Head of caudate nucleus (tissue), 42 donors: Measurements from ENCODE around the gene VASP.

Source experiments
- DNase-seq, 42 donors: peaks; one replicate each; pipeline versions ENCODE4 v3.0.0 to v3.0.0-alpha.2; 2020 to 2021; ENCODE audit warnings: mixed read lengths in 7 of 42
- intact Hi-C: fragments of 100-400 bp; cut with DNase I; formaldehyde crosslinking; loops from one replicate; pipeline ENCODE4 v1.15.0; 2022

VASP gene

GRCh38 chr19:45492627-45493470, 14.4 kb upstream of the VASP start:
- intact Hi-C loops: no loop called here
- peak in 7 of 42 donors; percentile 17 to 60 (median 42) for DNase-seq

- intact Hi-C loops: no loop called here
- DNase-seq: no peak
Measured at GRCh38 chr19:45494261-45494916, 12.9 kb upstream of the VASP start.

GRCh38 chr19:45495178-45495577, 12.1 kb upstream of the VASP start:
- intact Hi-C loops: no loop called here
- no peak for DNase-seq

- intact Hi-C loops: no loop called here
- DNase-seq: peak in 25 of 42 donors; percentile 14 to 65 (median 36)
Measured at GRCh38 chr19:45496349-45496953, 10.8 kb upstream of the VASP start.

- DNase-seq: no peak
- intact Hi-C loops: no loop called here
Measured at GRCh38 chr19:45497791-45498190, 9.5 kb upstream of the VASP start.

DNA sequence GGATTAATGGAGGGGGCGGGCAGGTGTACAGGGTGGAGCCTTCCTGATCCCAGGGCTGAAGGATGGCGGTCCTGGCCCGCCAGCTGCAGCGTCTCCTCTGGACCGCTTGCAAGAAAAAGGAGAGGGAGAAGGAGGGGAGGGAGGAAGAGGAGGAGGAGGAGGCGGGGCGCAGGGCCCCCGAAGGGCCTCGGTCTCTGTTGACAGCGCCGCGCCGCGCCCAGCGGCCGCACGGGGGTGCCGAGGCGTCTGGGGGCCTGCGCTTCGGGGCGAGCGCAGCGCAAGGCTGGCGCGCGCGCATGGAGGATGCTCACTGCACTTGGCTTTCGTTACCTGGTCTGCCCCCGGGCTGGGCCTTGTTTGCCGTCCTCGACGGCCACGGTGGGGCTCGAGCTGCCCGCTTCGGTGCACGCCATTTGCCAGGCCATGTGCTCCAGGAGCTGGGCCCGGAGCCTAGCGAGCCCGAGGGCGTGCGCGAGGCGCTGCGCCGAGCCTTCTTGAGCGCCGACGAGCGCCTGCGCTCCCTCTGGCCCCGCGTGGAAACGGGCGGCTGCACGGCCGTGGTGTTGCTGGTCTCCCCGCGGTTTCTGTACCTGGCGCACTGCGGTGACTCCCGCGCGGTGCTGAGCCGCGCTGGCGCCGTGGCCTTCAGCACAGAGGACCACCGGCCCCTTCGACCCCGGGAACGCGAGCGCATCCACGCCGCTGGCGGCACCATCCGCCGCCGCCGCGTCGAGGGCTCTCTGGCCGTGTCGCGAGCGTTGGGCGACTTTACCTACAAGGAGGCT, 8.7 kb upstream of the VASP start, which contains the start of gene PPM1N:
PPM1N (plus strand) TSS at position 33 of the 785 bp plus-strand sequence; CDS start at position 63, 30 bp downstream.
- intact Hi-C loops: no loop called here
- peak in 25 of 42 donors; percentile 23 to 65 (median 42) for DNase-seq

DNA sequence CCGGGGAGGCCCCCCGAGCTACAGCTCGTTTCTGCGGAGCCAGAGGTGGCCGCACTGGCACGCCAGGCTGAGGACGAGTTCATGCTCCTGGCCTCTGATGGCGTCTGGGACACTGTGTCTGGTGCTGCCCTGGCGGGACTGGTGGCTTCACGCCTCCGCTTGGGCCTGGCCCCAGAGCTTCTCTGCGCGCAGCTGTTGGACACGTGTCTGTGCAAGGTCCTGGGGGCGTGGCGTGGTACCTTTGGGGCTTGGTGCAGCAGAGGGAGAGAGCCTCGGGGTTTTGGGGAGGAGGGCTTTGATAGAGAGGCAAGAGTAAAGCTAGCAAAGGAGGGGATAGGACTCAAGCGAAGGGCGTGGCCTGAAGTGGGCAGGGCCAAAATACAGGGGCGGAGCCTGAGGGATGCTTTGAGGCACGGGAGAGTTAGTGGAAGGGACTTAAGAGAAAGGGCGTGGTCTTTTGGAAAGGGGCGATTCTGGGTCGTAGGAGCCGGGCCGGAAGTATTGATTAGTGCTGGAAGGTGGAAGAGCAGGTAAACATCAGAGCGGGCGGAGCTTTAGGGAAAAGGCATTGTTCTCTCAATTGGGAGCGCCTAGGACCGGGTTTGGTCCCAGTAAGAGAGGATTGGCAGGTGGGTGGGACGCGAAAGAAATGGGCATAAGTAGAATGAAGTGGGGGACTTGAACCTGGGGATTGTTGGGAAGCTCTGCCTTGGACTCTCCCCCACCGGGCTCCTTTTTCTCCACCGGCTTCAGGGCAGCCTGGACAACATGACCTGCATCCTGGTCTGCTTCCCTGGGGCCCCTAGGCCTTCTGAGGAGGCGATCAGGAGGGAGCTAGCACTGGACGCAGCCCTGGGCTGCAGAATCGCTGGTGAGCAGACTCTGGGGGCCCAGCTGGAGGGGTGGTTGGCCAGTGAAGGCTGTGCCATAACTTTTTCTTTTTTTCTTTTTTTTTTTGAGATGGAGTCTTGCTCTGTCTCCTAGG, 7.8 kb upstream of the VASP start:
- intact Hi-C loops: no loop called here
- DNase-seq: peak in 9 of 42 donors; percentile 21 to 51 (median 33)

DNA sequence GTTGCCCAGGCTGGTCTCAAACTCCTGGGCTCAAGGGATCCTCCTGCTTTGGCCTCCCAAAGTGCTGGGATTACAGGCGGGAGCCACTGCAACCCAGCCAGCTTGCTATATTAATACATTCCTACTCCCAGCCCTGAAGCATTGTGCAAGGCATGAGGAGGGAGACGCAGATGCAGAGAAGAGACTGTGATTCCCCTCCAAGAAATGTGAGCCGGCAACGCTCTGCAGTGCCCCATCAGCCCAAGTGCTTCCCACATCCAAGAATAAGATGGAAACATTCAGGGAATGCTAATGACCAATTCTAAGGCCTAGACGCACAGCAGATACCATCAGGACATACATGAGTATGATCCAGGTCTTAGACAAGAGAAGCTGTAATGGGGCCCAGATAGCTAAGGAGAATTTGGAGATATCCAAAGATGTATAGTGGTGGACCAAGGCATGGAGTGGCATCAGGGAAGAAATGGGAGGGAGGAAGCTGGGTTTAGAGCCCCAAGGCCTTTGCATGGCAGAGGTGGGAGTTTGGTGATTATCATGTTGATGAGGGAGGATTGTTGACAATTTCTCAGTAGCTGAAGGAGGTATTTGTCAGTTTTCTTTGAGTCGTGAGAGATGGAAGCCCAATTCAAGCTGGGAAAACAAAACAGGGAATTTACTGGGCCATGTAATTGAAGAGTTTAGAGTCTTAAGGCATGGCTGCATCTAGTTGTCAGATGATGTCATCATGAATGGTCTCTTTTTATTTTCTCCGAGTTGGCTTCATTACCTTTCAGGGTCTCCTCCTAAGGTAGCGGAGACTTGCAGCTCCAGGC, 6.2 kb upstream of the VASP start:
- no peak for DNase-seq
- intact Hi-C loops: no loop called here

GRCh38 chr19:45501730-45502014, 5.6 kb upstream of the VASP start:
- intact Hi-C loops: no loop called here
- DNase-seq: no peak

GRCh38 chr19:45502111-45502510, 5.2 kb upstream of the VASP start:
- intact Hi-C loops: no loop called here
- no peak for DNase-seq

DNA sequence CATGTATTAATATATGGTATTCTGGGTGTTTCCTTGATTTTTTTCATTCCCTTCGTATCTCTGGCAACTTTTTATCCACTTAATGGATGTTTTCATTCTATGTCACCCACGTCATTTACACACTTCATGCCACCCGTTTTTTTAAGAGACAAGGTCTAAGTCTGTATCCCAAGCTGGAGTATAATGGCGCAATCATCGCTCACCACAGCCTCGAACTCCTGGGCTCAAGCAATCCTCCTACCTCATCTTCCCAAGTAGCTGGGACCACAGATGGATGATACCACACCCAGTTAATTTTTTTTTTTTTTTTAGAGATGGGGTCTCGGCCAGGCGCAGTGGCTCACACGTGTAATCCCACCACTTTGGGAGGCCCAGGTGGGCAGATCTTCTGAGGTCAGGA, 3.4 kb upstream of the VASP start:
- DNase-seq: no peak
- intact Hi-C loops: no loop called here

- no peak for DNase-seq
- intact Hi-C loops: no loop called here
Measured at GRCh38 chr19:45505151-45505995, 1.9 kb upstream of the VASP start.

DNA sequence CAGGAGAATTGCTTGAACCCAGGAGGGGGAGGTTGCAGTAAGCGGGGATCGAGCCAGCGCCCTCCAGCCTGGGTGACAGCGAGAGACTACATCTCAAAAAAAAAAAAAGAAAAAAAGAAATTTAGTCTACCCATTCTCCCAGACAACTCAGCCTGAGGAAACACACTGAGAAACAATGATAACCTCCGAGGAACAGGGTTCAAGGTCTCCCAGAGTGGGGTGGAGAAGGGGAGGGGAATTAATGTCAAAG, 1.4 kb upstream of the VASP start:
- intact Hi-C loops: no loop called here
- DNase-seq: no peak

- intact Hi-C loops: no loop called here
- peak; percentile 91 to 98 (median 96) for DNase-seq
Measured at GRCh38 chr19:45506246-45506988, 862 bp upstream of the VASP start.

- DNase-seq: peak in 1 of 42 donors; percentile 22
- intact Hi-C loops: no loop called here
Measured at GRCh38 chr19:45507872-45508416, 665 bp downstream of the VASP start.

DNA sequence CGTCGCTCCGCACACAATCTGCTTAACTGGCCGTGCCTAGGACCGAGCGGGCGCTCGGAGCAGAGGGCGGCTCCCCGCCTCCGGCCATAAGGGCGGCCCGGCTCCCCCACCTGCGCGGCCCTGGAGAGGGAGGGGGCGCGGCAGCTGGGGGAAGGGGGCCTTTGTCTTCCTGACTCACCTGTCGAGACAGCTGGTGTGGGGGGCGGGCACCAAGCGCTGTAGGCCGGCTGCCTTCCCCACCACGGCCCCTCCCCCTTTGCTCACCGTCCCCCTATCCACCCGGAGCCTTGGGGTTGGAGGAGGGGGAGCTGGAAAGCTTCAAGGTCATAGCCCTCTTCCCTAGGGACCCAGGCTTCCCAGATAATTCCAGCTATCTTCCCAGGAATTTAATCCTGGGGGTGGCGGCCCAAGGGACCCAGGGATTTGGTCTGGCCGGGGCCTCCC, 1.2 kb downstream of the VASP start:
- peak in 1 of 42 donors; percentile 35 for DNase-seq
- intact Hi-C loops: no loop called here
